NCI-H2029 treated with DMSO at 0.1 percent for 48 hours (cell line): ENCODE data around the gene ACOX3.

Experiments used
- DNase-seq: peaks from one replicate; lab custom pipeline; 2025; lab: John Stamatoyannopoulos, UW

The ACOX3 gene

DNA sequence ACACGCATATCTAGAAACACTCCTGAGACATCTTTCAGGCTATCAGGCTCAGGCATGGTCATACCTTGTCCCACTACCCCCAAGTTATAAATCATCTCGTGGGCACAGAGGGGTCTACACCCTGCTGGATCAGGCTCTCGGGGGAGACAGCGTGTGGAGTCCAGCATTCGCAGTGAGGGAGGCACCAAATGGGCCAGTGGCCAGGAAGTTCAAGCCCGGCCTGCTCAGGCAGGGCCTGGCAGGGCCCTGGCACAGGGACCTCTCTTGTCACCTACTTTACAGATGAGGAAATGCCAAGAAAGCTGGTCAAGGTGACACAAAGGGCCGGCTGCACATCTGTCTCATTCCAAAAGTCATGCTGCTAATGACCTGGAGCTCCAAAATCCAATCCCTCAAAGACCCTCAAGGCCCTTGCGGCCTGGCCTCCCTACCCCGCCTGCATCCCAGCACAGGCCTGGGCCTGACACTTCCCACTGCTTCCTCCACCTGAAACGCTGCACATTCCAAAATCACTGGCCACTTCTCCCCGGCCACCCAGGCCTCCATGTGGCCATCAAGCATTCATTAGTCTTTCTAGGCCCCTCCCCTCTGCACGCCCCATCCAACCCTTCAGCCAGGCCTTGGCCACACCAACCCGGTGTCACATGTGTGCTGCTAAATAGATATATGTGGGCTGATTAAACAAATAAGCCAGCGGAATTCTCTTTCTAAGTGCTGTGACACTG is 35.6 kb downstream of the ACOX3 start:
- DNase-seq: no peak

- no peak for DNase-seq
These were observed 36.5 kb downstream of the ACOX3 start for GRCh38 chr4:8403976-8404375.

DNA sequence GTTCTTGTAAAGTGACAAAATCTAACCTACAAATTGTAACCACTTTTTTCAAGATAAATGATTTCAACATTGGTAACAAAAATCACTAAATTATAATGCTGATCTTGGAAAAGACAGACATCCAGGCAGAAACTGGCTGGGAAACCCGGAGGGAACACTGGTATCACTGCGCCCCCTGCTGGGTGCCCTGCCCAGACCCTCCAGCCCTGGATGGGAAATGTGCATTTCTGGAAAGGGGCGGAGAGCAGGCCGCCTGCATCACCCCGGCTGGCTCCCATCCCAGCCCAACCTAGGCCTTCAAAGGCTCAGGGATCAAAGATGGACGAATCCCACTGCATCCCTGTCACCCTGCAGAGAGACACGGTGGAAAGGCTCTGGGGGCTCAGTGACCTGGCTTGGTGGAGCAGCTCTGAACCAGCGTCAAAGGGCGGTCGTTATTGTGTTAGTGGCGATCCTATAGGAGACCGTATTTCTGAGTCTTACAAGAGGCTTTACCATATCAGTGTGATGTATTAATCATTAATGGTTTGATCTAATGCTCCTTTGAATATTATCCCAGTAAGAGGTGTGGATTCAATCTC is 37.3 kb downstream of the ACOX3 start:
- DNase-seq: peak; percentile 32

DNA sequence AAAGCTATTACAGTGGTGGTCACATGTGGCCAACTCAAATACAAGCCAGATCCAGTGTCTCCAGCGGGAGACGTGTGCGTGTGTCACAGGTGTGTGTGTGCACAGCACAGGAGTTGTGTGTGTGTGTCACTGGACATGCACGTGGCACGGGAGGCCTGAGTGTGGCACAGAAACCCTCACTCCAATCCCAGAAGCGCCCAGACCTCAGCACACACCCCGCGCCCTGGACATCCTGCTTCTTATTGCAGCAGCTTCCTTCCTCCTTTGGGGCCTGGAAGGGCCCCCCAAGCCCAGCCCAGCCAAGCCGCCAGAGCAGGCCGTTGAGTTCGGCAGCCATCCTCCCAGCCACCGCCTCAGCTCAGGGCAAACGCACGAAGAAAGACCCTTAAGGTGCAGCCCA is 37.9 kb downstream of the ACOX3 start:
- no peak for DNase-seq

- DNase-seq: no peak
These were observed 38.3 kb downstream of the ACOX3 start for GRCh38 chr4:8402181-8402597.

- DNase-seq: no peak
These were observed 38.9 kb downstream of the ACOX3 start for GRCh38 chr4:8401665-8402064.

DNA sequence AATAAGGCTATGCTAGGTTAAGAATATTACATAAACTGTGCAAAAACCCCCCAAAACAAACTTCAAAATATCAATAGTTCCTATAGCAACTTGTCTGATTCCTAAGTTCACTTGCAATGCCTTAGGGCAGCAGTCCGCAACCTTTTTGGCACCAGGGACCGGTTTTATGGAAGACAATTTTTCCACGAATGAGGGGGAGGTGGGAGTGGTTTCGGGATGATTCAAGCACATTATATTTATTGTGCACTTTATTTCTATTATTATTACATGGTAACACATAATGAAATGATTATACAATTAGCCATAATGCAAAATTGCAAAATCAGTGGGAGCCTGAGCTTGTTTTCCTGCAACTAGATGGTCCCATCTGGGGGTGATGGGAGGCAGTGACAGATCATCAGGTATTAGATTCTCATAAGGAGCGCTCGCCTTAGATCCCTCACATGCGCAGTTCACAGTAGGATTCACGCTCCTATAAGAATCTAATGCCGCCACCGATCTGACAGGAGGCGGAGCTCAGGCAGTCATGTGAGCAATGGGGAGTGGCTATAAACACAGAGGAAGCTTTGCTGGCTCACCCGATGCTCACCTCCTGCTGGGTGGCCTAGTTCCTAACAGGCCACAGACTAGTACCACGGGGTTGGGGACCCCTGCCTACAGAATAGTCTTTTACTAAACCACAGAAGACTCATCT is 39.7 kb downstream of the ACOX3 start:
- no peak for DNase-seq

DNA sequence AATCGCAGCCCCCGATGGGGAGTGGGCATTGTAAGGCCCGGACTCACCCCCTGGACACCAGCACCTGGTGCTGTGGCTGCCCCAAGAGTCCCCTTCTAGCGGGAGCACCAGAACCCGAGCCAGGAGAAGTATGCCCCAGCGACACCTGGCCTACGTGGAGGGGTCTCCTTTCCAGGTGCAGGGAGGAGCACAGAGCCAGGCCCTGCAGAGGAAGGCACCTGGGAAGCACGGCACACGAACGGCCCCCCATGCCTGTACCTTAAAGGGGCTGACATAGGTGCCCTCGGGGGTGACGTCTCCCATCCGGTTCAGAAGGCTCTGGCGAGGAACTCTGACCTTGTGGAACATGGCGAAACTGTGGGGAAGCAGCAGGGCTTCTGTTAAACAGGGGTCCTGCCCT is 41.2 kb downstream of the ACOX3 start:
- DNase-seq: no peak

DNA sequence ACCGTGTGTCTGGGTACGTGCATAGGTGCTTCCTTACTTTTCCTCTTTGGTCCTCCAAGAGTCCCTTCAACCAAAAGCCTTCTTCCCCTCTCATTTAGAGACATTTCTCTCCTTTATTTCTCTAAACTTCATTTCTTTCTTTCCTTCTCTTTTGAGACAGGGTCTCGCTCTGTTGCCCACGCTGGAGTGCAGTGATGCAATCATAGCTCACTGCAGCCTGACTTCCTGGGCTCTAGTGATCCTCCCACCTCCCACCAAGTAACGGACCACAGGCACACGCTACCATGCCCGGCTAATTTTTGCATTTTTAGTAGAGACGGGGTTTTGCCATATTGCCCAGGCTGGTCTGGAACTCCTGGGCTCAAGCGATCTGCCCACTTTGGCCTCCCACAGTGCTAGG is 42.2 kb downstream of the ACOX3 start:
- no peak for DNase-seq

- no peak for DNase-seq
These were observed 43.6 kb downstream of the ACOX3 start for GRCh38 chr4:8396762-8397406.

DNA sequence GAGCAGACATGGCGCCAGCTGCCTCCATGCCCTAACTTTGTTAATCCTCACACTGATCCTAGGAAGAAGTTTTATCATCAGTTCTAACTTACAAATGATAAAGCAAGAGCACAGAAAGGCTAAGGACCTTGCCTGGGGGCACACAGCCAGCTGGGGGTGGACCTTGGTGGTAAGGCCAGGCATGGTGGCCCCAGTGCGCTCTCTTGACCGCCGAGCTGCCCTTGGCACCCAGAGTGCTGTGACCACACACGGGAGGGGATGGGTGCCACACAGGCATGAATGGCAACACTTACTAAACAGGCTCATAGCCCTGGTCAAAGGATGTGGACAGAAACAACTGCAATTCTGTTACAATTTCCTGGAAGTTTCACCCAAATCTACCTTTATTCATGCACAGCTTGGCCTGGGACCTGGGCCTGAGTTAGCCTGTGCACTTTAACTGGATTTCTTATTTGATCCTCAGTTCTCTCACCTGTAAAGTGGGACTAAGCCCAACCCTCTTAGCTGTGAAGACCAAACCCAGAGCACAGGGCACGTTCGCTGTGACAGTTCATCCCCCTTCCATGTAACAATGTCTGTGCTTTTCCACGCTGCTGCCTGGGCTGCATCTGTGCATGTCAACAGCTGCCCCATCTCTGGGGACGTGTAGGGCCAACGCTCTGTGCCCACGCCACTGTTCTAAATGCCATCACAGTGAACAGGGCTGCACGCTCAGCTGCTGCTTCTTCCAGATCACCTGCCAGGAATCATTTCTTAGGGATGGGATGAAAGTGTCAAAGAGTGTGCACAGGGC is 44.8 kb downstream of the ACOX3 start:
- DNase-seq: no peak

GRCh38 chr4:8394806-8395205 is 45.7 kb downstream of the ACOX3 start:
- no peak for DNase-seq

DNA sequence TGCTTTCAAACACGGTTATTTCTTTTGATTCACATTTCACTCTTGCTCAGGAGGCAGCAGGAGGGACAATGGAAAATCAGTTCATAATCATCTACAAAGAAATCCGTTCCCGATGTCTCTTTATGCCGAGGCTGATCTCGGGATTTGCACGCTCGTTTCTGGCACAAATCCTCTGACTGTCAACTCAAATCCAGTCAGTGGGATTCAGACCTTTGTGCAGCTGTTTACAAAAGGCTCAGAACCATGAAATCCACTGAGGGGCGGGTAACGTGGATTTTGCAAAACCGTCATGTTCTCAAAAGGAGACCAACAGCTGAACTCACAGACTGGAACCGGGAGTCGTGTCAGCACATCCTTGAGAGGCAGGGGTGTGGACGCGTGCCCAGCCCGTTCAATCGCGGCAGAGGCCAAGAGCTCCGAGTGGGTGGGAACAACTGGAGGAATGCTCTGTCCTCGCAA is 46.4 kb downstream of the ACOX3 start:
- no peak for DNase-seq

DNA sequence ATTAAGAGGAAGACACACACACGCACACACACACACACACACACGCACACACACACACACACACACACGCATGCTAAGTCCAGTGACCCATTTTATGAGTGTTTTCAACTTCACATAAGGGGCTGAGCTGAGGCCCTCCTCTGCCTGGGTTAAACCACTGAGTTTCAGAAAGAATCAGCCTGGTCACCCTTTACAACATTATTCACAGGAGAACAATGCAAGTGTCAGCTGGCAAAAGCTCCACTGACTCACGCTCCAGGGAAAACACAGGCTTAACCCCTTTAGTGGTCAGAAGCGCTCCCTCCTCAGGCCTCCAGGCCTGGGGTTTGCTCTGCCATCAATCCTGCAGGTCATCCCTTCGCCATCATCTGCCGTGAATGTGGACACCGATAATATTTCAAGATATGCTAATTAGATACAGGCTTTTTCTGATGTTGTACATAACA is 46.9 kb downstream of the ACOX3 start:
- no peak for DNase-seq

- DNase-seq: no peak
These were observed 47.8 kb downstream of the ACOX3 start for GRCh38 chr4:8392591-8393190.

DNA sequence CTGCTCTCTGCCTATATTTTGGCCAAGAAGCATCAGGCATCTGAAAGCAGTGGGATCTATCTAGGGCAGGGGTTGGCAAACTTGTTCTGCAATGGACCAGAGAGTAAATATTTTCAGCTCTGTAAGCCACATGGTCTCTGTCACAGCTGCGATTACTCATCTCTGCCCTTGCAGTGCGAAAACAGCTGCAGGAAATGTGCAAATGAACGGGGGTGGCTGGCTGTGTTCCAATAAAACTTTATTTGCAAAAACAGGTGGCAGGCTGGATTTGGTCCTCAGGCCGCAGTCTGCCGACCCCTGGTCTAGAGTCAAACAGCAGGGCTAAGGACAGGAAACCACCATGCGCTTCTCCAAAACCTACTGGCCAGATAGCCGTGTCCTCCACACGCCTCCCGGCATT is 48.6 kb downstream of the ACOX3 start:
- no peak for DNase-seq

- DNase-seq: no peak
These were observed 49.5 kb downstream of the ACOX3 start for GRCh38 chr4:8391071-8391470.

- DNase-seq: no peak
These were observed 49.9 kb downstream of the ACOX3 start for GRCh38 chr4:8390577-8390976.

DNA sequence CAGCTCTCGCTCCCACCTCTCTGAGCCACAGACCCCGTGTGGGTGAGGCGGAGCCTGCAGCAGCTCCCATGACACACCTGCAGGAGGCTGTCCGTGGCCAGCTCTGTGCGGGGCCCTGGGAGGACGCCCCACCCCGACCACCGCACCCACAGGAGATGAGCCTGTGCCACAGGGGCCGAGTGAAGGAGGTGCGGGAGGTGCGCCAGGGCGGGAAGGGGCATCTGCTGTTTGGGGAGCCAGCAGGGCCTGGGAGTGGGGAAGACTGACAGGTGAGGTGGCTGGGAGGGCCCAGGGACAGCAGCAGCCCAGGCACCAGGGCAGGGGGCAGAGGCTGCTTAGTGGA is 52.0 kb downstream of the ACOX3 start:
- DNase-seq: no peak

DNA sequence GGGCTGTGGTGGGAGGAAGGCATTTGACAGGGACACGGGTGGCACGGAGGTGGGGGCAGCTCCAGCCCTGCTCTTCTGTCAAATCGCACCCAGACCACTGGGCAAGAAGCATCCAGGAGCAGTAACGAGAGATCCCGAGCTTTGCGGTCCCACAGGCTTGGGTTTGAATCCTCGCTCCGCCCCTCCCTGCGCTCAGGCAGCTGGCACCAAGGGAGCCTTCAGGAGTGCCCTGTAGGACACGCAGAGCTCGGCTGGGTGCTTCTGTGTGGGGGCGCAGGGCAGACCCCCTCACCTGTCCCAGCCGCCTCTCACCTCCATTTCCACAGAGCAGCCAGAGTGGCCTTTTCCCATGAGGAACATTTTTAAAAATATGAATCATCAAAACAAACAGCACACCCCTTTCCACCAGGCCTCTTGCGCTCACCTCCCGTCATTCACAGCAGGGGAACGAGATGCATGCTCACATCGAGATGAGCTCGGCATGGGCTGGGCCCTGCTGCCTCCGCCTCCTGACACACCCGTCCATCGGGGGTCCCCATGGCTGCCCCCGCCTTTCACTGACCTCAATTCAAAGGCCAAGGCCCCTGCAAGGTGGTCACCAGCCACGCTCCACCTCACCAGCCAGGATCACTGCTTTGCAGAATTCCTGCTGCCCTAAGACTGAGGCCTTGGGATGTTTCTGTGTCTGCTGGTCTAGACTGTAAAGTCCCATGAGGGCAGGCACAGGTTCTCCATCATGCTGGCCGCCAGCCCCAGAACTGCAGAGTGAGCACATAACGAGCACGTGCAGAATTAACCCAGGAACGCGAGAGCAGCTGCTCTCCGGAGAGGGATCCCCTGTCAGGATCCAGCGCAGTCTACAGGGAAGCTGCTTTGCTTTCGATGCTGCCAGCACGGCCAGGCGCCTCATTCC is 52.7 kb downstream of the ACOX3 start:
- no peak for DNase-seq

DNA sequence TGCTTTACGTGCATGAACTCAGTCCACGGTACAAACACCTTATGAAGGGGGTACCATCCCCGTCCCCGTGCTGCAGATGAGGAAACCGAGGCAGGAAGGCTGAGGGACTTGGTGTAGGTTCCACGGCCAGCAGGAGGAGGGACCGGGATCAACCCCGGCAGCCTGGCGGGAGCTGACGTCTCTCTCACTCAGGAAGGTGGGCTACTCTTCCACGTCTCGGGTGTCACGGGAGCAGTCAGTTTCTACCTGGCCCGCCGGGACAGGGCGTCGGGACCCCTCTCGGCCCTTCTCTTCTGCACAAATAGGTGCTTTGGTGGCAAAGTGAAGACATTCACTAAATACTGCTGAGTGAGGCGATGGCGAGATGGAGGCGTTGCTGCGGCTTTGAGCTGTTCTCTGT is 53.3 kb downstream of the ACOX3 start:
- DNase-seq: no peak
